ENCODE measurements around the gene PLEKHH2. TPM values are rescaled to one million over a fixed set of nuclear protein-coding genes. Genes with fewer than 3 reads are reported as not detected.

Gene PLEKHH2
- total and polyA plus RNA-seq, 2 experiments from 2014 or later, result 5.4 to 6.7 TPM

- TF ChIP-seq ZNF114 (CRISPR knock-in tag; IDR thresholded peaks at IDR 0.05) (no peak), NANOG (IDR thresholded peaks at IDR 0.05; ENCODE audit: borderline replicate concordance) (no peak), REST (IDR thresholded peaks at IDR 0.05; ENCODE audit: unreplicated experiment) (no peak), EZH2phosphoT487 (IDR thresholded peaks at IDR 0.05; ENCODE audit: unreplicated experiment) (no peak)
These were observed 139.3 kb downstream of the PLEKHH2 start (continued) for GRCh38 chr2:43776324-43776723.

- no peak overlapping the region for H3K4me3 Mint-ChIP-seq
- no peaks in the 10 kb centered on the region for H3K36me3 Mint-ChIP-seq (ENCODE audit: low read depth)
- TF ChIP-seq STAT1 (IDR thresholded peaks at IDR 0.05; ENCODE audit: unreplicated experiment) (no peak), CREB1 (CRISPR knock-in tag; IDR thresholded peaks at IDR 0.05; ENCODE audit: low read depth) (no peak), CTCF (conservative IDR thresholded peaks at IDR 0.05; ENCODE audit: low read depth in 2 of 2) (no peak), POLR2AphosphoS5 (IDR thresholded peaks at IDR 0.05; ENCODE audit: low read depth) (no peak), NANOG (IDR thresholded peaks at IDR 0.05; ENCODE audit: borderline replicate concordance) (no peak), EZH2phosphoT487 (IDR thresholded peaks at IDR 0.05; ENCODE audit: unreplicated experiment) (no peak), ETS1 (IDR thresholded peaks at IDR 0.05) (no peak), ZNF114 (CRISPR knock-in tag; IDR thresholded peaks at IDR 0.05) (no peak), REST (IDR thresholded peaks at IDR 0.05; ENCODE audit: unreplicated experiment) (no peak), JUNB (IDR thresholded peaks at IDR 0.05; ENCODE audit: unreplicated experiment) (no peak), EZH2 (IDR thresholded peaks at IDR 0.05; ENCODE audit: low read depth, unreplicated experiment) (no peak)
These were observed 140.4 kb downstream of the PLEKHH2 start for GRCh38 chr2:43777306-43777926.

More at GRCh38 chr2:43777306-43777926, 140.4 kb downstream of the PLEKHH2 start:
- no peaks in the 10 kb centered on the region for H3F3A ChIP-seq (replicated peaks; ENCODE audit: low read depth)
- H2AFZ ChIP-seq, result no peak overlapping the region
- peaks cover 7% of the 10 kb centered on the region; the same call in 2 of the 3 replicates for H3K4me1 Mint-ChIP-seq
- DNase-seq (ENCODE audit: low spot score) (no peak), ATAC-seq (no peak)
- no peak overlapping the region for H3K27ac Mint-ChIP-seq
- no peaks in the 10 kb centered on the region for H3K79me2 ChIP-seq (replicated peaks; ENCODE audit: insufficient read depth)
- H3K27ac ChIP-seq (ENCODE audit: low read depth), result no peak overlapping the region
- no peaks in the 10 kb centered on the region for H4K20me1 ChIP-seq (replicated peaks; ENCODE audit: insufficient read depth)
- H3K4me1 ChIP-seq (ENCODE audit: insufficient read depth), result peaks cover 4% of the 10 kb centered on the region
- H3K9me2 ChIP-seq (ENCODE audit: insufficient read depth), result no peaks in the 10 kb centered on the region
- peaks cover 3% of the 10 kb centered on the region for H3K27me3 Mint-ChIP-seq (ENCODE audit: insufficient read depth, low read depth, poor library complexity)
- no peaks in the 10 kb centered on the region for H3K27me3 ChIP-seq (ENCODE audit: insufficient read depth)
- H3K36me3 ChIP-seq (ENCODE audit: insufficient read depth), result no peaks in the 10 kb centered on the region
- H3K4me2 ChIP-seq, result no peak overlapping the region
- H3K9me3 Mint-ChIP-seq, result no peaks in the 10 kb centered on the region
- H3K4me3 ChIP-seq, result no peak overlapping the region
